ENCODE data around the gene RGPD4.
A peak's percentile ranks its signal among the peaks of the same experiment; 100 is the strongest.
"Not testable (repeated sequence)": the region's sequence is repeated elsewhere in the genome, so short reads cannot be mapped to it uniquely, and the experiment has no call there.

RGPD4 gene

DNA sequence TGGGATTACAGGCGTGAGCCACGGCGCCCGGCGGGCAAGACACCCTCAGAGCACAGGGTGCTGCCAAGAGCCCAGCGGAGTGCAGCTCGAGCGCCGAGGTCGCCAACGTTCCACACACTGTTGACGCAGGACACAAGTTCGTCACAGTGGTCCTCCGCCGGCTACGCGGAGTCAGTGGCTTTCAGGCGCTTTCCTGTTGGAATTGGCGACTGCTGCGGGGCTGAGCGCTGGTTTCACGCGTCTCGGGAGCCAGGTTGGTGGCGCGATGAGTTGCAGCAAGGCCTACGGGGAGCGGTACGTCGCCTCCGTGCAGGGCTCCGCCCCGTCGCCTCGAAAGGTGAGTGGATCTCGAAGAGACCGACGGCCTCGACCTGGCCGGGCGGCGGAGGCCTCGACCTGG, at the start of gene RGPD4:
TSS of gene RGPD4 (plus strand) at position 144 of the 400 bp plus-strand sequence. CDS start at position 266, 122 bp downstream.
- DNase-seq: not testable (repeated sequence)

DNA sequence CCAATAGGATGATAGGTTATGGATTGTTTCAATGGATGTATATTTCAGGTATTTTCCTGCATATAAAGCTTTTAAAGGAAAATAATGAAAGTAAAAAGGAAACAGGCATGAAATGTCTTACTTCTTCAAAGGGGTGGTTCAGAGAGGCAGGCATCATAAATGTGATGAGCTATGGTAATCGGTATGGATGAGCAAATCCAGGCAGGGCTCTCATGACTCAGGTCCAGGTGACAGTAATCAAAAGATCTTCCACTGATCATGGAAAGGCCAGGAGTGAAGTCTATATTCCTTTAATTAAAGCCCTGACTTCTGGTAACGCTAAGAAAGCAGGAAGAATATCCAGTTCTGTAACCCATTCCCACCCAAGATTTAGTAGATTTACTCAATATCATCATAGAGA, 48.7 kb upstream of the RGPD4 start:
- DNase-seq: no peak

DNA sequence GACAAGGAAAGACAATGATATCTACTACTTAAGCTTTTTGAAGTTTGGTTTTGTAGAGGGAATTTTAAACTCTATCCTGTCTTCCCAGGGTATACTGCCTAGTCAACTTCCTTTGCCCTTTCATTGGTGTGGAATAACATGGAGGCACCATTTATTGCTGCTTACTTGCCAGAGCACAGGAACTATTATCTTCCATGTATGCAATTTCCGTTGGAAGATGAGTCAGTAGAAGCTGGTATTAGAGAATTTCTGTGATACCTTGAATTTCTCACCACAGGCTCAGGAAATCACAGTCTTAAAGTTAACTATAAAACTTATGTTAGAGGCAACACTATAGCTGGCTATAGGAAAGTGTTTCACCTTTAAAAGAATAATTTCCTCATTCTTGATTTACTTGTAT, 40.9 kb upstream of the RGPD4 start:
- no peak for DNase-seq

DNA sequence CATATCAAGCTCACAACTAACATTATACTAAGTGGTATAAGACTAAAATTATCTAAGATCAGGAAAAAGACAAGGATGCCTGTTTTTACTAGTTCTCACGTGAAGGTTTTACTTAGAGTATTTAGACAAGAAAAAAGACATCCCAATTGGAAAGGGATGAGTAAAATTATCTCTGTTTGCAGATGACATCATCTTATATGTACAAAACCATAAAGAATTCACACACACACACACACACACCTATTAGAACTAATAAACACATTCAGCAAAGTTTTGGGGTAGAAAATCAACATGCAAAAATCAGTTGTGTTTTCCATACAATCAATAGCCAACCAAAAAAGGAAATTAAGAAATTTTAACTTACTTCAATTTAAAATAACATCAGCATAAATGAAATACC, 35.9 kb upstream of the RGPD4 start:
- no peak for DNase-seq

DNA sequence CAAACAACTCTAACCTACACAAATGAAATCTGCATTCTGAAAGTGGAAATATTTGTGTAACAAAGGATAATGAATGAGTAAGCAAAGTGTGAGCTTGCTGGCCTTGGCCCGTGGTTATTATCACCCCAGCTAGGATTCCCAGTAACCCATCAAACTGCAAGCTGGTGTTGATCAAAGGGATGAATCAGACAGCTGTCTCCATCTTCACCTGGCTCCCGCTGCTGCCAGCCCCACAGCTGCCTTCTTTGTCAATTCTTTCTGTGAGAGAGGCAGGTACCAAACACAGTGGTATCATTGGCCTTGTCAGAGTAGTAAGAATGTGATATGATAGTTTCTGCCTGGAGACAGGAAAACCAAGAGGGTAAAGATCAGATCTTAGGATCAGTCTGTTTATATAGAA, 25.2 kb upstream of the RGPD4 start:
- no peak for DNase-seq

DNA sequence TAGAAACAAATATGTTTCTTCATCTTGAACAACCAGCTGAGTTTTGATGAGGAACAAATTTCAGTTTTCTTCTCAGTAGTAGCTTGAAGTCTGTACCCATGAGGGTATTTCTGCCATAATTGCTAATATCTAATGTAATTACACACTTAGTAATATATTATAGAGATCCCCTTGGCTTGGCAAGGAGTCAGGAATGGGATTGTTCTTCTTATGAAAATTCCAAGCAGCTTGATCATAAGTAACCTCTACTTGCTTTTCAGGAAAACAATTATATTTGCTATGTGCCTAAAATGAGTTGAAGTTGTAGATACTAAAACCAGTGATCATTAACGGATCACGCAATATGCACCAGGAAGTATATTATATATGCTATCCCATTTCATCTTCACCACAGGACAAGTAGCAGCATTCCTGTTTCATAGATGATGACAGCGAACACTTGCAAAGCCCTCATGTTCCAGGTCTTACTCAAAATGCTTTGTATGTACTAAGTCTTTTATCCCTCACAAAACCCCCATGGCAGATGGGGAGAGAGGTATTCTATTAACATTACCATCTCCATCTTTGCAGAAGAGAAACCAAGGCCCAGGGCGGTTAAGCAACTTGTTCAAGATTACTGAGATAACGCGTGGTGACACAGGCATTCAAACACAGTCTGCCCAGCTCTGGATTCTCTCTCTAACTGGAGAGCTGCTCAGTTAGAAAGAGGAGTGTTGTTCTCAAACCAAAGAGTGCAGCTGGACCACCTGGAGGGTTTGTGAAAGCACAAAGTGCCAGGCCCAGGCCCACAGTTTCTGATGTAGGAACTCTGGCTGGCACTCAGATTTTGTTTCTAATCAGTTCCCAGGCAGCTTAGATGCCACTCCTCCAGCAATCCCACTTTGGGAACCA, 21.8 kb upstream of the RGPD4 start:
- no peak for DNase-seq

DNA sequence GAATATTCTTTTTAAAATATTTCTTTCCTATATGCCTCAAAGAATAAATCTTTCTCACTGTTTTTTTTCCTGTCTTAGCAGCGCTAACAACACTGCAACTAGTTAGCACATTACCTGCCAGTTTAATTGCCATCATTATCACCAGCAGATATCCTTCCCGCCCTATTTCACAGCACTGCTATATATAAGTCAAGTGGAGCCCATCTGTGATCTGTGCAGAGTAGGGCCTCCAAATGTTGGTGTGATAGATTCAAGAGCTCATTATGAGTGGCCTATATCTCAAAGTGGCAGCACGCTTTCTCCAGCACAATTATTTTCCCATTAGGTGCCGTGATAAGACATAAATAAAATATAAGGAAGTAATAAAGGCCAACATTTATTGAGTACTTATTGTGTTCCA, 19.8 kb upstream of the RGPD4 start:
- DNase-seq: peak; percentile 76

DNA sequence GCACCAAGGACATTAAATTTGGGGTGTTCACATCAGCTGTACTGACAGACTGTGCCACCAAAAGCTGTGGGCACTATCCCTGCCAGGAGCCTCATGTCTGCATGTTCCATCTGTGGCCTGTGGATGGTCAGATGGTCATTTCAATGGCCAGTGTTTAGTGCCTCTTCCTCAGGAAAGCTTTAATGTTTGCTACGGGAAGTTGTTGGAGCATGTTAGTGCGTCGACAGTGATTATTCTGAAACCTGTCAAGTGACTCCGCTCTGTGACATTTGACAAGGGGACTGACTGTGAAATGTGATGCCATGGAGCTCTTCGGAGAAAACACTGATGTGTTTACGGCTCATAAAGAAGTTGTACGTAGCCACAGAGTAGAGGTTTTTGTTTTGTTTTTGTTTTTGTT, 18.7 kb upstream of the RGPD4 start:
- DNase-seq: no peak

DNA sequence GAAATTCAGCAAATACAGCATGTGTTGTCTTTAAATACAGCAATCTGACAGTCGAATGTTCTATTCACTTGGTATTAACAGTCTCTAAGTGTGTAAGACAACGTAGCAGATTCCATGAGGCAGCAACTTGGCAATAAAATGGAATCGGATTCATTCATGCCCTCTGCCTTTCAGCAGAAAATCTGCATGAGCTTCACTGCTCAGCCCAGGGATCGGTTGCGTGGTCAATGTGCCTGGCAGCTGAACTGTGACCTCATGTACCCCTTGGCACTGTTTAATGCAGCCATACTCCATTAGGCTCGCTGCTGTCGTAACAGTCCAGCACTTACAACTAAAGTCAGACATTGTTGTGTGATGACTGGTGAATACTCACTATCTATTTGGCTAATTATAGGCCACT, 17.7 kb upstream of the RGPD4 start:
- DNase-seq: peak; percentile 54

DNA sequence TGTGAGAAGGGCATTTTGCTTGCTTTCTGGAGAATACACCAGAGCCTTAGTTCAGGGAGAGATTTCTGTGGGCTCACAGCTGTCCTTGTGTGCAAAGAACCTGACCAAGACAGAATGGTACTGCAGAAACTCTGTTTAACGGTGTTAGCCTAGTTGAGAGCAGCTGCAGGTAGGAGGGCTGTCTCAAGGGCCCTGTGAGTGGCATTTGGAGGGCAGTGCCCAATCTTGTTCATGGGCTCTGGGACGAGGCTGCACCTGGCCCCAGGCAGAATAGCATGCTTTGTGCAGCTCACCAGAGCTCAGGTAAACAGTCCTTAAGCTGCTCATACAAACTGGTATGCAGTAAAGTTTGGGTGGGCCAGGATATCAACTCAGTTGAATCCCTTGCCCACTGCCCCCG, 16.9 kb upstream of the RGPD4 start:
- DNase-seq: peak; percentile 77

DNA sequence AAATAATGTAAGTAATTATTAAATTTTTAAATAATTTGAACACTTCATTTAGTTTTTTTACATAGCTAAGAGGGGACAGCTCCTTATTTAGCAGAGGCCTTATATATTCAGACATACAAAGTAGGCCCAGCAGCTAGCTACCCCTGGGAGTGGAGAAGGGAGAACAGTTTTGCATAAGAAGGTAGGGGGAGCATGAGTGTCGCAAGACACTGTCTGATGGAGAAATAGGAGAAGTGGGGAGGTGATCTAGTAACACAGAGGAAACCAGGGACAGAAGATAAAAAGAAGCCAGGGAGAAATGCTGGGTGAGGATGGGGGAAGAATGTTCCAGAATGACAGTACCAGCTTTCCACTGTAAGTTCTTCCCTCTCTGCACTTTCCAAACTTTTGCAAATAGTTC, 16.0 kb upstream of the RGPD4 start:
- DNase-seq: no peak

DNA sequence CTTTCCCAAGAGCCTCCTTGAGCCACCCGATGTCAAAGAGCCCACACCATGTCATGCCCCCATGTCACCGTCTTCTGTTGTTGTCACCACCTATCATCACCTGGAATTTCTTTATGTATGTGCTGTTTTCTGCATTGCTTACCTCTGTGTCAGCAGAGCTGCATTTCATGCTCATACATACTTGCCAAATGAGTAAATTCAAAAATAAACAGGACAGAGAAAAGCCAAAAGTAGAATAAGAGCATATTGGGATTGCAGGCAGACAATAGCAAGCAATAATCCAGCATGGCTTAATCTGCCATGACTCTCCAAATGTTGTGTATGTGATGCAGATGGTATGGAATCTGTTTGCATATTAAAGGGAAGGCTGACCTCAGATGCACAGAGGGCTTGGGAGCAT, 15.3 kb upstream of the RGPD4 start:
- DNase-seq: no peak

DNA sequence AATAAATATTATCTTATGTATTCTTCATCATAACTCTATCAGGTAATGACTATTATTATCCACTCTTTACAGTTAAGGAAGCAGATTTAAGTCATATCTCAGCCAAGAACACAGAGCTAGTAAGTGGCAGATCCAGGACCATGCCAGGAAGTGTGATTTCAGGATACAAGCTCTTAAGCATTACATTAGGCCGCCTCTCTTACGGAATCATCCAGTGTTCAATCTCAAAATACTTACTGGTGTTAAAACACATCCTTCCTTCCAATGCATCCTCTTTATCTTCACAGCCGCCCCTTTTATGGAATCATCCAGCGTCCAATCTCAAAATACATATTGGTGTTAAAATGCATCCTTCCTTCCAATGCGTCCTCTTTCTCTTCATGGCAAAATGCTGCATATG, 14.7 kb upstream of the RGPD4 start:
- DNase-seq: no peak

DNA sequence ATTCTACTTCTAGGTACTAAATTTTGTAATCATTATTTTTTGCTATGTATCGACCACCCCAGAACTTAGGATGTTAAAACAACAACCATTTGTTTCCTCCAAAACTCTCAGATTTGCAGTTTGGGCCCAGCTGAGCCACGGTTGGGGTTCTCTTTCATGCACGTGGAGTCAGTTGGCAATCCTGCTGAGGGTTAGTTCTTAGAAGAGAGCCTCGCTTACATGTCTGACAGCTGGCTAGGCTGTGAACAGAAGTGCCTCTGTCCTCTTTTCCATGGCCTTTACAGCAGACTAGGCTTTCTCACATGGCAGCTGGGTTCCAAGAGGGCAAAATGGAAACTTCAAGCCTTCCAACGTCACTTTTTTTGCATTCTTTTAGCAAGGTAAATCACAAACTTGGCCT, 9.3 kb upstream of the RGPD4 start:
- no peak for DNase-seq

DNA sequence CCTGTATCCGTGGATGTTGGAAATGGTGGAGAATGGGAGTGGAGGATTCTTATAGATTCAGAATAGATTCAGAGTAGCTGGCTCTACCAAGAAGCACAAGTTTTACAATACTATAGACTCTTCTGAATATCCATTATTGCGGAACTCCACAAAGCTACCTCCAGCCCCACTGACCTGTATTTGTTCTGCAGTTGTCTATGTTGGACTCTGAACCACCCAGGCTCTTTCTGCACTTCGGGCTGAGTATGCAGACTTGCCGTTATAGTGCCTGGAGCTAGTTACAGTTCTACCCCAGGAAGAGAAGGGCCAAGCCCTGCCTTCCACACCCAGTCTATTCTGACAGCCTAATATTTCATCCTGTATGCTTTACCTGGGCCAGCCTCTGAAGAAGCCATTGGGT, 4.4 kb upstream of the RGPD4 start:
- DNase-seq: no peak

DNA sequence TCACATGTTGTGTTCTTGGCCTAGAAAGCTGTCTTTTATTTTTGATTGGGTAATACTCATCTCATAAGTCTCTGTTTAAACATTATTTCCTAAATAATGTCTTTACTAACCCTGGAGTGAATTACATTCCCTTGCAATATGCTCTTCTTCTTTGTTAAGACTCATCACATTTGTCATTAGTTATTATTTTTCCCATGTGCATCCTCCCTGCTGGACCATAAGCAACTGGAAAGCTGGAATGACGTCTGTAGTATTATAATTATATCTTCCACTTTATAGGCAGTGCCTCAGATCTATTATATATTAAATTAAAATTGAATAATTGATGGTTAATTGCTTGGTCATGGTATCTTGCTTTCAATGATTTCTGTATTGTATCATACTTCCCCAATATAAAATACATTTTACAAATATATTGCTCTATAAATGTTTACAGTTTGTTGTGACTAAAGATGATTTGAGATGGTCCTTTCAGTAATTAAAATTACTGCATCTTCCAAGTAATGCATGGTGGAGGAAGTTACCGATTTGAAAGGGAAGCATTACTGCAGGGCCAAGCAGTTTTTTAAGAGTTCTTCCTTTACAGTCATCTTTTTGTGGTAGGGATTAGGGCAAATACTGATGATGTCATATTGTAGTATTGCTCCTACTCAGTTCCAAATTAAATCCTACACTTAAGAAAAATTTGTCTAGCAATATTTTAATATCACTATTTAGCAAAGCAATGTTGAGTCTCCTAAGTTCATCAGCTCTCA, 2.1 kb upstream of the RGPD4 start:
- no peak for DNase-seq

DNA sequence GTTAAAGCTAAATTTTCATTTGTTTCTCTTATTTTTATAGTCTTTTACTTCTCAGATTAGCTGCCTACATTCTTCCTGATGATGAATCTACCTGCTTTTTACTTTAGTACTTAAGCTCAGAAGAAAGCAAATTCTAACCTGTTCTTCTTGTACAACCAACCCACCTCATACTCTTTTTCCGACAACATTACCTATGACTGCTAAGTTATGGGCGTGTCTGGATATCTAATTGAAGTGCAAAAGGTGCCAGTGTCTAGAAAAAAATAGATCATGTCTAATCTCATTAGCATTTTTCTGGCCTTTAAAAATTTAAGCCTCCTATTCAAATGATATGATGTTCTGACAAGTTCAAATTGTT, 1.5 kb upstream of the RGPD4 start:
- DNase-seq: no peak

DNA sequence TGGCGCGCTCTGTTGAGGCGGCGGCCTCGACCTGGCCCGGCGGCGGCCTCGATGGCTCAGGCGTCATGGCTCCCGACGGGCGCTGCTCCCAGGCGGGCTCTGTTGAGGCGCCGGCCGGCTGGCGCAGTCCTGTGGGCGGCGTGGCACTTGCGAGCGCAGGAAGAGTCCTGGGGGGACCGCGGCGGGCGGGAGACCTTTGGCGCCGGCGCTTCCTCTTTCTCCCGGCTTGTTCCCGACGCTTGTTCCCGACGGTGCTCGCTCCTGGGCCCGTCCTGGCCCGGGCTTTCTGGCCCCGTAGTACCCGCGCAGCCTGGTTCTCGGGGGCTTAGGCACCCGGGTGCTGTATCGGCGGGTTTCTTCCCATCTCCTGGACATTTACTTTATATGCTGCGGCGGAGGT, 2.8 kb downstream of the RGPD4 start:
- not testable (repeated sequence) for DNase-seq

DNA sequence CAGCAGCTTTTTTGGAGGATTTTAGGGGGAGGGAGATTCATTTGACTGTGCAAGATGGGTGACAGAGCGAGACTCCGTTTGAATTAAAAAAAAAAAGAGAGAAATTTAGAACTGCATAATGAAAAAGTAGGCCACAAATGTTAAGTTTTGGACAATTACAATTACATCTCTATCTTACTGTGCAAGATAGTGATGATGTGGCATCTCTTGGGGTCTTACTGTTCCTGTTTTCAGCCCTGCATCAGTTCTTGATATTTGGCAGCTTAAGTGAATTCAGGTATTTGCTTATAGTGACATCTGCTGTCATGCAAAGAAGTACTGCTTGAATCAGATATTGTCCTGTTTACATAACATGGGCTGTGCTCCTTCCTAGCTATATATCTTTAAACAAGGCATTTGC, 6.5 kb downstream of the RGPD4 start:
- DNase-seq: not testable (repeated sequence)

DNA sequence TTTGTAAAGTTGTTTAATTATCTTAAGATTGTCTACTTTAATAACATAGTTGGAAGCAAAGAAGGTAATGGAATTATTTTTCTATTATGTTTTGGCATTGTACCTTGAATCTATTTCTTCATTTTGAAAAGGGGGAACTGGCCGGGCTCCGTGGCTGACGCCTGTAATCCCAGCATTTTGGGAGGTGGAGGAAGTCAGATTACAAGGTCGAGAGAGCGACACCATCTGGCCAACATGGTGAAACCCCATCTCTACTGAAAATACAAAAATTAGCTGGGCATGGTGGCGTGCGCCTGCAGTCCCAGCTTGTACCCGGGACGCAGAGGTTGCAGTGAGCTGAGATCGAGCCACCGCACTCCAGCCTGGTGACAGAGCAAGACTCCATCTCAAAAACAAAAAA, 6.9 kb downstream of the RGPD4 start:
- DNase-seq: not testable (repeated sequence)

DNA sequence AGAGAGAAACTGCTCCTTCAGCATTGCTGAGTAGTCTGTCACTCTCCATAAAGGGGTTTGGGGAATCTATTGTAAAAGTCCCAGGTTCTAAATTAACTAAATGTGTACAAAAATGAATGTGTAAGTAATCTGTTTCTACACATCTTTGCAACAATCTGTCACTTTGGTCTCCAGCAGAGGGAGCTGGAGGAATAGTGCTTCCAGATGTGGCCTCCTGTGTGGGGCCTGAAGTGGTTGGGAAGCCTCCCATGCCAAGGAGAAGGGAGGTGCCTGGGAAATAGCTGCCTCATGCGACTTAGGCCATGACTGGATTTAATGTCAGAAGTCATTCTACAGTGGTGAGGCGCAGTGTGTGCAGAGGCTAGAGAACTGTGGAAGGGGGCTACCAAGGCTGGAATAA, 89.4 kb downstream of the RGPD4 start:
- not testable (repeated sequence) for DNase-seq

DNA sequence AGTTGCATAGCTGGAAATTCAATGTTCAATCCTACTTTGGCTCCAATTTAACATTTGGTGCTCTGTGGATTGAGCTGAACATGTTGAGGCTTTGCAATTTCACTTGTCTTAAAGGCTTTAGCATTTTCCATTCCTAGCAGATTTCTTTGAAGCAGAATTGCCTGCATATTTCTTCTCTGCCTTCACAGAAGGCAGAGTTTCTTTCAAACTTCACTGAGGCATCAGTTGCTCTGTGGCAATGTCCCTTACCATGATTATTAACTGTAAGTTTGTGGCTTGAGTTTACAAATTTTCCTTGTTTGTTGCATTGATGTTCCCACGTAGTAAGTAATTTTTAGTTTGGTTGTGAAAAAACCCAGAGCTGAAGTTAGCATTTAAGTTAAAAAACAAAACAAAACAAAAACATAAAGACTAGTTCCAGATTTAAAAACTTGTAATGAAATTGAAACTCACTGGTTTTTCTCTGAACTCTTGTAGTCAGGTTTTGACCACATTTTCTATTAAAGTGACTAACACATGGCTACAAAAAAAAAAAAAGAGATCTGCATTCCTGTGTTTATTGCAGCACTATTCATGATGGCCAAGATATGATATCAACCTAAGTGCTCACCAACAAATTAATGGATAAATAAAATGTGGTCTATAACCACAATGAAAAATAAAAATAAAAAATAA, 90.1 kb downstream of the RGPD4 start:
- DNase-seq: not testable (repeated sequence)

DNA sequence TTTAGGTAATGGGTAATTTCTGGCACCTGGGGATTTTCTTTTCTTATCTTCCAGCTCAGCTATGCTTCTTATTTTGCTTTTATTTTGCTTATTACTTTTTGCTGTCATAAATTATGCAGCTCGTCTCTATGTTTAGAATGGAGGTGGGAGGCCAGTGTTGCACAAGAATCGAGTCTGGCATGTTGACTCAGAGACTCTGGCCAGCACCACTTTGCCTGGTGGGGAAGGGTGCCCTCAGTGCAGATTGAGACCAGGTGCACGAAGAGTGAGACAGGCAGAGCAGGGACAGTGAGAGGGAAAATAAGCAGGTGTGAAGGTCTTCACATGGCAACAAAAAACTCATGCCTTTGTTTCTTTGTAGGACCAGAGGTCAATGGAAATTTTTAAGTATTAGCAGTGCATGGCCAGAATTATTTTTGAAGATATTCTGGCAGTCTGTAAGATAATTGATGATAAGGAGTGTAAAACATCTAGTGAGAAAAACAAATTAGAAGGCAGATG, 100.4 kb downstream of the RGPD4 start:
- no peak for DNase-seq

DNA sequence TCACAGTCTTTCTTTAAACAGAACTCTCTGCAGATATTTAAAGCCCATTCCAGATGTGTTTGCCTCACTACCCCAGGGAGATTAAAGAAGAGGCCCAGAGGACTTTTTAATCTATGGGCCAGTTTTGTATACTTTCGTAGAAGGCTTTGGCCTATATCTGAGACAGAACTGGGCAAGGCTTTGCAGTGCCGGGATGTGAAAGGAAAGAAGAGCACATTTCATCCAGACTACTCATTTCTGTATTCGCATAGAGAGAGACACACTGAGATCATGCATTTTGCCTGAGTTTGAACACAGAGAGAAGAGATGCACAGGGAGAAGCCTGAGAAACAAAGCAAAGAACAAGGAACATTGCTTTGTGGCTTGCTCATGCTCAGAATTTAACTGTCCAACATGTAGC, 104.7 kb downstream of the RGPD4 start:
- no peak for DNase-seq
